ENCODE data around the gene CDX1.

CDX1 gene

GRCh38 chr5:150146862-150147601, 19.5 kb upstream of the CDX1 start:
- DNase-seq: no peak

- no peak for DNase-seq
Observed at GRCh38 chr5:150147670-150148069, 18.9 kb upstream of the CDX1 start.

GRCh38 chr5:150148117-150148927, 18.3 kb upstream of the CDX1 start:
- DNase-seq: no peak

- DNase-seq: no peak
Observed at GRCh38 chr5:150149618-150150017, 17.0 kb upstream of the CDX1 start.

GRCh38 chr5:150152636-150153462, 13.7 kb upstream of the CDX1 start:
- no peak for DNase-seq

GRCh38 chr5:150153483-150153882, 13.1 kb upstream of the CDX1 start:
- no peak for DNase-seq

GRCh38 chr5:150153957-150154617, 12.5 kb upstream of the CDX1 start:
- DNase-seq: peak; percentile 75

- no peak for DNase-seq
Observed at GRCh38 chr5:150154618-150155128, 11.9 kb upstream of the CDX1 start.

- DNase-seq: peak; percentile 94
Observed at GRCh38 chr5:150155258-150156026, 11.1 kb upstream of the CDX1 start, which contains the start of gene PDGFRB. TSS of gene PDGFRB (minus strand) at chr5:150155845. CDS start at chr5:150137047, 18,798 bp downstream.

GRCh38 chr5:150156027-150156368, 10.6 kb upstream of the CDX1 start:
- no peak for DNase-seq

- DNase-seq: no peak
Observed at GRCh38 chr5:150156540-150156939, 10.0 kb upstream of the CDX1 start.

GRCh38 chr5:150157168-150157567, 9.4 kb upstream of the CDX1 start:
- DNase-seq: no peak

GRCh38 chr5:150158170-150158949, 8.2 kb upstream of the CDX1 start:
- DNase-seq: peak; percentile 41

- DNase-seq: no peak
Observed at GRCh38 chr5:150159031-150159430, 7.5 kb upstream of the CDX1 start.

- peak; percentile 85 for DNase-seq
Observed at GRCh38 chr5:150159741-150160179, 6.8 kb upstream of the CDX1 start.

GRCh38 chr5:150160448-150161081, 6.0 kb upstream of the CDX1 start:
- DNase-seq: no peak

GRCh38 chr5:150161242-150162141, 5.1 kb upstream of the CDX1 start:
- peak; percentile 73 for DNase-seq

GRCh38 chr5:150162142-150162513, 4.5 kb upstream of the CDX1 start:
- no peak for DNase-seq

GRCh38 chr5:150163035-150163434, 3.5 kb upstream of the CDX1 start:
- DNase-seq: no peak

Measured in fibroblast of skin of right quadriceps (primary cell).